HEK293 (cell line): ENCODE data around the gene MAN2B2.

Experiments used
- CTCF ChIA-PET: fragments of 350-600 bp; formaldehyde crosslinking; extraction: SDS; loops from one replicate; lab custom pipeline; 2021; ENCODE audit warnings: antibody characterized with exemption; lab: Yijun Ruan, JAX
- POLR2A ChIA-PET: fragments of 300-600 bp; formaldehyde crosslinking; extraction: SDS; loops from one replicate; lab custom pipeline; 2020; ENCODE audit warnings: antibody characterized with exemption, inconsistent platforms; lab: Yijun Ruan, JAX
- H3K27ac ChIP-seq: fragments of 200-500 bp; sonication (Bioruptor generic); 2 replicates; pipeline ENCODE4 v1.5.1; 2014; ENCODE audit warnings: low read depth, low read length, control low read depth, inconsistent platforms; ENCODE audit errors: extremely low read depth
- H3K36me3 ChIP-seq, 2 experiments: fragments of 200-500 bp in 1 of 2; sonication (Bioruptor generic) in 1 of 2; 1 replicate in 1 of 2; 2 replicates in 1 of 2; pipeline ENCODE4 v1.5.1; 2014 to 2017; ENCODE audit warnings: inconsistent platforms in 2 of 2, low read length in 2 of 2; ENCODE audit not compliant: control insufficient read depth in 2 of 2, insufficient read depth in 1 of 2
- H3K4me1 ChIP-seq: fragments of 200-500 bp; sonication (Bioruptor generic); 2 replicates; pipeline ENCODE4 v1.5.1; 2014; ENCODE audit warnings: mild to moderate bottlenecking, low read length, inconsistent platforms; ENCODE audit not compliant: control insufficient read depth, insufficient read depth
- H3K4me3 ChIP-seq: 2 replicates; pipeline ENCODE4 v1.5.1; 2011; ENCODE audit warnings: low read depth, mild to moderate bottlenecking, control low read depth, low read length, moderate library complexity
- H3K9me3 ChIP-seq: fragments of 200-500 bp; sonication (Bioruptor generic); 2 replicates; pipeline ENCODE4 v1.5.1; 2014; ENCODE audit warnings: low read depth, low read length, inconsistent platforms; ENCODE audit not compliant: control insufficient read depth, insufficient read depth
- OSR2 ChIP-seq: fragments of 450-650 bp; formaldehyde crosslinking; IDR thresholded peaks from 2 replicates; pipeline ENCODE4 v1.5.1; 2016; ENCODE audit warnings: missing biosample characterization, missing genetic modification characterization
- OVOL3 ChIP-seq: fragments of 450-650 bp; formaldehyde crosslinking; IDR thresholded peaks from 2 replicates; pipeline ENCODE4 v1.5.1; 2016; ENCODE audit warnings: missing biosample characterization, missing genetic modification characterization
- TSHZ1 ChIP-seq: fragments of 450-650 bp; formaldehyde crosslinking; IDR thresholded peaks from 2 replicates; pipeline ENCODE4 v1.5.1; 2016; ENCODE audit warnings: missing biosample characterization, missing genetic modification characterization, borderline replicate concordance
- WT1 ChIP-seq: fragments of 450-650 bp; formaldehyde crosslinking; IDR thresholded peaks from 2 replicates; pipeline ENCODE4 v1.5.1; 2016; ENCODE audit warnings: missing biosample characterization, missing genetic modification characterization
- ZBTB1 ChIP-seq: fragments of 450-650 bp; formaldehyde crosslinking; IDR thresholded peaks from 2 replicates; pipeline ENCODE4 v1.5.1; 2016; ENCODE audit warnings: missing biosample characterization, missing genetic modification characterization
- ZBTB20 ChIP-seq: fragments of 450-650 bp; formaldehyde crosslinking; IDR thresholded peaks from 2 replicates; pipeline ENCODE4 v1.5.1; 2016; ENCODE audit warnings: missing biosample characterization, missing genetic modification characterization
- ZBTB26 ChIP-seq: fragments of 450-650 bp; formaldehyde crosslinking; optimal IDR thresholded peaks from 2 replicates; pipeline ENCODE3; 2016; ENCODE audit warnings: missing biosample characterization, mild to moderate bottlenecking, missing genetic modification characterization
- ZBTB48 ChIP-seq: fragments of 450-650 bp; formaldehyde crosslinking; IDR thresholded peaks from 2 replicates; pipeline ENCODE4 v1.5.1; 2016; ENCODE audit warnings: missing biosample characterization, missing genetic modification characterization
- ZNF10 ChIP-seq: fragments of 450-650 bp; formaldehyde crosslinking; IDR thresholded peaks from 2 replicates; pipeline ENCODE4 v1.5.1; 2017; ENCODE audit warnings: missing biosample characterization, missing genetic modification characterization
- ZNF610 ChIP-seq: fragments of 450-650 bp; formaldehyde crosslinking; IDR thresholded peaks from 2 replicates; pipeline ENCODE4 v1.5.1; 2016; ENCODE audit warnings: missing biosample characterization, missing genetic modification characterization, borderline replicate concordance
- ZNF768 ChIP-seq: fragments of 450-650 bp; formaldehyde crosslinking; IDR thresholded peaks from 2 replicates; pipeline ENCODE4 v1.5.1; 2018; ENCODE audit warnings: missing biosample characterization, mild to moderate bottlenecking, missing genetic modification characterization
- ZNF777 ChIP-seq: fragments of 450-650 bp; formaldehyde crosslinking; IDR thresholded peaks from 2 replicates; pipeline ENCODE4 v1.5.1; 2017; ENCODE audit warnings: missing biosample characterization, missing genetic modification characterization, borderline replicate concordance
- ZNF837 ChIP-seq: fragments of 450-650 bp; formaldehyde crosslinking; IDR thresholded peaks from 2 replicates; pipeline ENCODE4 v1.5.1; 2016; ENCODE audit warnings: missing biosample characterization, missing genetic modification characterization
- TF ChIP-seq, protein P1 (sequence below): fragments of 450-650 bp; formaldehyde crosslinking; IDR thresholded peaks from 2 replicates; pipeline ENCODE4 v1.5.1; 2016; ENCODE audit warnings: missing biosample characterization, missing genetic modification characterization
- TF ChIP-seq, protein P2 (sequence below): fragments of 450-650 bp; formaldehyde crosslinking; conservative IDR thresholded peaks from 2 replicates; pipeline ENCODE4 v1.5.1; 2016; ENCODE audit warnings: low read depth, missing biosample characterization, missing genetic modification characterization
- TF ChIP-seq, protein P3 (sequence below): fragments of 450-650 bp; formaldehyde crosslinking; IDR thresholded peaks from 2 replicates; pipeline ENCODE4 v1.5.1; 2016; ENCODE audit warnings: missing biosample characterization, missing genetic modification characterization, borderline replicate concordance

The MAN2B2 gene

GRCh38 chr4:6530301-6530700 is 44.7 kb upstream of the MAN2B2 start:
- Histone ChIP-seq H3K36me3 (no peaks in the 10 kb centered on the region), H3K9me3 (no peaks in the 10 kb centered on the region)
- ChIA-PET POLR2A (no interaction called here), CTCF (no interaction called here)
- TF ChIP-seq ZBTB48, result no peak
- TF ChIP-seq, all 188 proteins: peak for 0
- no peak overlapping the region for H3K4me3 ChIP-seq
- H3K4me1 ChIP-seq, result no peaks in the 10 kb centered on the region
- H3K27ac ChIP-seq, result no peak overlapping the region

- no peak overlapping the region for H3K27ac ChIP-seq
- no peaks in the 10 kb centered on the region for H3K9me3 ChIP-seq
- no peak for TF ChIP-seq ZNF610 (tag by site-specific recombination)
- TF ChIP-seq, protein P1, sequence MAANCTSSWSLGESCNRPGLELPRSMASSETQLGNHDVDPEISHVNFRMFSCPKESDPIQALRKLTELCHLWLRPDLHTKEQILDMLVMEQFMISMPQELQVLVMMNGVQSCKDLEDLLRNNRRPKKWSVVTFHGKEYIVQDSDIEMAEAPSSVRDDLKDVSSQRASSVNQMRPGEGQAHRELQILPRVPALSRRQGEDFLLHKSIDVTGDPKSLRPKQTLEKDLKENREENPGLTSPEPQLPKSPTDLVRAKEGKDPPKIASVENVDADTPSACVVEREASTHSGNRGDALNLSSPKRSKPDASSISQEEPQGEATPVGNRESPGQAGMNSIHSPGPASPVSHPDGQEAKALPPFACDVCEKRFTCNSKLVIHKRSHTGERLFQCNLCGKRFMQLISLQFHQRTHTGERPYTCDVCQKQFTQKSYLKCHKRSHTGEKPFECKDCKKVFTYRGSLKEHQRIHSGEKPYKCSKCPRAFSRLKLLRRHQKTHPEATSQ, result no peak
- no peak for TF ChIP-seq ZBTB20
- no peak for TF ChIP-seq TSHZ1 (tag by site-specific recombination)
- no peak overlapping the region for H3K4me3 ChIP-seq
- CTCF ChIA-PET, result no interaction called here
- POLR2A ChIA-PET, result no interaction called here
- H3K36me3 ChIP-seq, result no peaks in the 10 kb centered on the region
- no peaks in the 10 kb centered on the region for H3K4me1 ChIP-seq
Measured at GRCh38 chr4:6530964-6531363, 44.0 kb upstream of the MAN2B2 start.

DNA sequence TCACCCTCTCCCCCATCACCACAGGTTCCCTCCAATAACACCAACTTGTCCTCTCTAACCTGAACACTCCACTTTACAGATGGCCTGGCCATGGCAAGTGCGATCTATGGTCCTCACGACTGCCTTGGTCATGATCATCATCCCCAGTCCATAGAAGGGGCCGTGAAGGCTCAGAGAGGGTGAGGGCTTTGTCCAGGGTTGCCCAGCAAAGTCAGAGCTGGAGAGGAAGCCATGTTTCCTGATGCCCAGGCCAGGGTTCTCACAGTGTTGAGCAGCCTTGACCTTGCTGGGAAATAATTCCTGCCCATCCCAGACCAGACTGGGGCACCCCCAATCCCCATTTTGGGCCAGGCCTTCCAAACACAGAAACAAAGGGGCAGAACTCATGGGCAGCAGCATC is 42.9 kb upstream of the MAN2B2 start:
- no peaks in the 10 kb centered on the region for H3K36me3 ChIP-seq
- ChIA-PET CTCF (interaction anchor here (1.2 kb wide), 1 partner anchor 15 kb away, joined by 4 read pairs; no protein-coding TSS in a partner anchor), POLR2A (no interaction called here)
- no peaks in the 10 kb centered on the region for H3K9me3 ChIP-seq
- H3K4me3 ChIP-seq, result no peak overlapping the region
- no peaks in the 10 kb centered on the region for H3K4me1 ChIP-seq
- H3K27ac ChIP-seq, result no peak overlapping the region
- TF ChIP-seq OVOL3 (no peak), WT1 (tag by site-specific recombination) (no peak), ZBTB1 (no peak), ZNF837 (tag by site-specific recombination) (no peak), ZBTB26 (no peak), OSR2 (no peak), ZNF777 (tag by site-specific recombination) (no peak), ZNF768 (no peak), ZNF10 (tag by site-specific recombination) (no peak)
- TF ChIP-seq, protein P2, sequence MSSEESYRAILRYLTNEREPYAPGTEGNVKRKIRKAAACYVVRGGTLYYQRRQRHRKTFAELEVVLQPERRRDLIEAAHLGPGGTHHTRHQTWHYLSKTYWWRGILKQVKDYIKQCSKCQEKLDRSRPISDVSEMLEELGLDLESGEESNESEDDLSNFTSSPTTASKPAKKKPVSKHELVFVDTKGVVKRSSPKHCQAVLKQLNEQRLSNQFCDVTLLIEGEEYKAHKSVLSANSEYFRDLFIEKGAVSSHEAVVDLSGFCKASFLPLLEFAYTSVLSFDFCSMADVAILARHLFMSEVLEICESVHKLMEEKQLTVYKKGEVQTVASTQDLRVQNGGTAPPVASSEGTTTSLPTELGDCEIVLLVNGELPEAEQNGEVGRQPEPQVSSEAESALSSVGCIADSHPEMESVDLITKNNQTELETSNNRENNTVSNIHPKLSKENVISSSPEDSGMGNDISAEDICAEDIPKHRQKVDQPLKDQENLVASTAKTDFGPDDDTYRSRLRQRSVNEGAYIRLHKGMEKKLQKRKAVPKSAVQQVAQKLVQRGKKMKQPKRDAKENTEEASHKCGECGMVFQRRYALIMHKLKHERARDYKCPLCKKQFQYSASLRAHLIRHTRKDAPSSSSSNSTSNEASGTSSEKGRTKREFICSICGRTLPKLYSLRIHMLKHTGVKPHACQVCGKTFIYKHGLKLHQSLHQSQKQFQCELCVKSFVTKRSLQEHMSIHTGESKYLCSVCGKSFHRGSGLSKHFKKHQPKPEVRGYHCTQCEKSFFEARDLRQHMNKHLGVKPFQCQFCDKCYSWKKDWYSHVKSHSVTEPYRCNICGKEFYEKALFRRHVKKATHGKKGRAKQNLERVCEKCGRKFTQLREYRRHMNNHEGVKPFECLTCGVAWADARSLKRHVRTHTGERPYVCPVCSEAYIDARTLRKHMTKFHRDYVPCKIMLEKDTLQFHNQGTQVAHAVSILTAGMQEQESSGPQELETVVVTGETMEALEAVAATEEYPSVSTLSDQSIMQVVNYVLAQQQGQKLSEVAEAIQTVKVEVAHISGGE, result no peak
- TF ChIP-seq, protein P3, sequence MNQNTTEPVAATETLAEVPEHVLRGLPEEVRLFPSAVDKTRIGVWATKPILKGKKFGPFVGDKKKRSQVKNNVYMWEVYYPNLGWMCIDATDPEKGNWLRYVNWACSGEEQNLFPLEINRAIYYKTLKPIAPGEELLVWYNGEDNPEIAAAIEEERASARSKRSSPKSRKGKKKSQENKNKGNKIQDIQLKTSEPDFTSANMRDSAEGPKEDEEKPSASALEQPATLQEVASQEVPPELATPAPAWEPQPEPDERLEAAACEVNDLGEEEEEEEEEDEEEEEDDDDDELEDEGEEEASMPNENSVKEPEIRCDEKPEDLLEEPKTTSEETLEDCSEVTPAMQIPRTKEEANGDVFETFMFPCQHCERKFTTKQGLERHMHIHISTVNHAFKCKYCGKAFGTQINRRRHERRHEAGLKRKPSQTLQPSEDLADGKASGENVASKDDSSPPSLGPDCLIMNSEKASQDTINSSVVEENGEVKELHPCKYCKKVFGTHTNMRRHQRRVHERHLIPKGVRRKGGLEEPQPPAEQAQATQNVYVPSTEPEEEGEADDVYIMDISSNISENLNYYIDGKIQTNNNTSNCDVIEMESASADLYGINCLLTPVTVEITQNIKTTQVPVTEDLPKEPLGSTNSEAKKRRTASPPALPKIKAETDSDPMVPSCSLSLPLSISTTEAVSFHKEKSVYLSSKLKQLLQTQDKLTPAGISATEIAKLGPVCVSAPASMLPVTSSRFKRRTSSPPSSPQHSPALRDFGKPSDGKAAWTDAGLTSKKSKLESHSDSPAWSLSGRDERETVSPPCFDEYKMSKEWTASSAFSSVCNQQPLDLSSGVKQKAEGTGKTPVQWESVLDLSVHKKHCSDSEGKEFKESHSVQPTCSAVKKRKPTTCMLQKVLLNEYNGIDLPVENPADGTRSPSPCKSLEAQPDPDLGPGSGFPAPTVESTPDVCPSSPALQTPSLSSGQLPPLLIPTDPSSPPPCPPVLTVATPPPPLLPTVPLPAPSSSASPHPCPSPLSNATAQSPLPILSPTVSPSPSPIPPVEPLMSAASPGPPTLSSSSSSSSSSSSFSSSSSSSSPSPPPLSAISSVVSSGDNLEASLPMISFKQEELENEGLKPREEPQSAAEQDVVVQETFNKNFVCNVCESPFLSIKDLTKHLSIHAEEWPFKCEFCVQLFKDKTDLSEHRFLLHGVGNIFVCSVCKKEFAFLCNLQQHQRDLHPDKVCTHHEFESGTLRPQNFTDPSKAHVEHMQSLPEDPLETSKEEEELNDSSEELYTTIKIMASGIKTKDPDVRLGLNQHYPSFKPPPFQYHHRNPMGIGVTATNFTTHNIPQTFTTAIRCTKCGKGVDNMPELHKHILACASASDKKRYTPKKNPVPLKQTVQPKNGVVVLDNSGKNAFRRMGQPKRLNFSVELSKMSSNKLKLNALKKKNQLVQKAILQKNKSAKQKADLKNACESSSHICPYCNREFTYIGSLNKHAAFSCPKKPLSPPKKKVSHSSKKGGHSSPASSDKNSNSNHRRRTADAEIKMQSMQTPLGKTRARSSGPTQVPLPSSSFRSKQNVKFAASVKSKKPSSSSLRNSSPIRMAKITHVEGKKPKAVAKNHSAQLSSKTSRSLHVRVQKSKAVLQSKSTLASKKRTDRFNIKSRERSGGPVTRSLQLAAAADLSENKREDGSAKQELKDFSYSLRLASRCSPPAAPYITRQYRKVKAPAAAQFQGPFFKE (tag by site-specific recombination), result no peak
